Suppressor macrophage treated with lipopolysaccharide for 4 hours (primary cell): ENCODE measurements around the gene ABI3.
A peak's percentile ranks its signal among the peaks of the same experiment; 100 is the strongest.
"Not testable (repeated sequence)": the region's sequence is repeated elsewhere in the genome, so short reads cannot be mapped to it uniquely, and the experiment has no call there.

Experiments used
- DNase-seq: peaks from one replicate; pipeline ENCODE4 v3.0.0-alpha.2; 2020

ABI3 gene, protein sequence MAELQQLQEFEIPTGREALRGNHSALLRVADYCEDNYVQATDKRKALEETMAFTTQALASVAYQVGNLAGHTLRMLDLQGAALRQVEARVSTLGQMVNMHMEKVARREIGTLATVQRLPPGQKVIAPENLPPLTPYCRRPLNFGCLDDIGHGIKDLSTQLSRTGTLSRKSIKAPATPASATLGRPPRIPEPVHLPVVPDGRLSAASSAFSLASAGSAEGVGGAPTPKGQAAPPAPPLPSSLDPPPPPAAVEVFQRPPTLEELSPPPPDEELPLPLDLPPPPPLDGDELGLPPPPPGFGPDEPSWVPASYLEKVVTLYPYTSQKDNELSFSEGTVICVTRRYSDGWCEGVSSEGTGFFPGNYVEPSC

GRCh38 chr17:49210158-49211029 lies at the start of gene ABI3, which contains the start of gene GNGT2:
Gene ABI3 (plus strand): TSS chr17:49210707. CDS start chr17:49210725, 18 bp downstream.
Gene GNGT2 (minus strand): TSS chr17:49210574. CDS start chr17:49207422, 3,152 bp downstream.
- peak; percentile 81 for DNase-seq

DNA sequence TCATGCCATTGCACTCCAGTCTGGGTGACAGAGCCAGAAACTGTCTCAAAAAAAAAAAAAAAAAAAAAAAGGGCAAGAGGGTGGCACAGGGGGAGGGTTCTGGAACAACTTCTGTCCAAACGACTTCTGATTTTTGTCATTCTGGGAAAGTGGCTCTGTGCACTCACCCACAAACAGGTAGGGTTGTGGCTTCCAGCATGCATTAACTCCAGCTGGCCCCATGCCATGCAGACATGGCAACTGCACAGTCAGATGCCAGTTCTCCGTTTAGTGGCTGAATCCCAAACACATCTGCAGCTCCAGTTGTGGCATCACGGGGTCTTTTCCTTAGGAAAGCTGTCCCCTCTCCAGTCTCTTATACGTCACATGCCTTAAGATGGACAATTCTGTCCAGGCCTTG lies 47.6 kb upstream of the ABI3 start:
- no peak for DNase-seq

DNA sequence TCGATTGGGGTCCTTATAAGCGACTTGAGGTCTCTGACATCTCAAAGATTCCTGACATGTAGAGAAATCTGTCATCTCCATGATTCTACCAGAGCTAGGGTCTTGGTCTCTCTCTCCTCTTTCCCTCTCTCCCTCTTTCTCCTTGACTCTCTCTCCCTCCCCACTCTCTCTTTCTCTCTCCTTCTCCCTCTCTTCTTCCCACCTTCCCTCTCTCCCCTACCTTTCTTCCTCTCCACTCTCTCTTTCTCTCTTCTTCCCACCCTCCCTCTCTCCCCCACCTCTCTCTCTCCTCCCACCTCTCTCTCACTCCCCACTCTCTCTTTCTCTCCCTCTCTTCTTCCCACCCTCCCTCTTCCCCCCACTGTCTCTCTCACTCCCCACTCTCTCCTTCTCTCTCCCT lies 45.4 kb upstream of the ABI3 start:
- DNase-seq: no peak

GRCh38 chr17:49168706-49169105 lies 41.8 kb upstream of the ABI3 start:
- no peak for DNase-seq

- DNase-seq: no peak
These were observed 40.3 kb upstream of the ABI3 start for GRCh38 chr17:49170216-49170615.

DNA sequence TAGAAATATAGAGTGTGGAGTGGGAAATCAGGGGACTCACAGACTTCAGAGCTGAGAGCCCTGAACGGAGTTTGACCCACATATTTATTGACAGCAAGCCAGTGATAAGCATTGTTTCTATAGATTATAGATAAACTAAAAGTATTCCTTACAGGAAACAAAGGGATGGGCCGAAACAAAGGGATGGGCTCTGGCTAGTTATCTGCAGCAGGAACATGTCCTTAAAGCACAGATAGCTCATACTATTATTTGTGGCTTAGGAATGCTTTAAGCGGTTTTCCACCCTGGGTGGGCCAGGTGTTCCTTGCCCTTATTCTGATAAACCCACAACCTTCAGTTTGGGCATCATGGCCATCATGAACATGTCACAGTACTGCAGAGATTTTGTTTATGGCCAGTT lies 39.8 kb upstream of the ABI3 start:
- not testable (repeated sequence) for DNase-seq

GRCh38 chr17:49175978-49176377 lies 34.5 kb upstream of the ABI3 start:
- DNase-seq: not testable (repeated sequence)

- DNase-seq: peak; percentile 85
These were observed 30.2 kb upstream of the ABI3 start for GRCh38 chr17:49180303-49180702.

DNA sequence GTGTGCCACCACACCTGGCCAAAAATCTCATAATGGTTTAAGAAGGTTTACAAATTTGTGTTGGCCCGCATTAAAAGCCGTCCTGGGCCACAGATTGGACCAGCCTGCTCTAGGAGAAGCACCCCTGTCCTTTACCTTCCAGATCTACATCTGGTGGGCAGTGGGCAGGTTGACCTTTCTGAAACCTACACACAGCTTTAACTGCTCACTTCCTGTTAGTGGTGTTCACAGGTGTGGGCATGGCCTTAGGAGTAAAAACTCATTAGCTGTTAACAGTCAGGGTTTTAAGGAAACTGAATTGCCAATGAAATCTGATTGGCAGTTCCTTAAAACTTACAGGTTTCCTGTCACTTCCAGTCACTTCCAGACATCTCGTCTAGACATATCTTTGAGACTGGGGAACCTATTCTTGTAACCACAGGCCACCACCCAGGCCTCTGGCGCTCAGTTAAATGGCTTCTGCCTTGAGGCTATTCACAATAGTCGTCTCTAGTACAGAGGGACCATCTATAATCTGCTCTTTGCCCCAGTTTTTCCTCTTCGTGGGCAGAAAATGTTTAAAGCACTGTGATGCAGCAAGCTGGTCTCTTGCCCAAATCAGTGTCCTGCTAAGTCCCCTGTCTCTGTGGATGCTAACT lies 29.4 kb upstream of the ABI3 start:
- DNase-seq: no peak

GRCh38 chr17:49183341-49183740 lies 27.2 kb upstream of the ABI3 start:
- DNase-seq: no peak

- no peak for DNase-seq
These were observed 26.7 kb upstream of the ABI3 start for GRCh38 chr17:49183801-49184200.

DNA sequence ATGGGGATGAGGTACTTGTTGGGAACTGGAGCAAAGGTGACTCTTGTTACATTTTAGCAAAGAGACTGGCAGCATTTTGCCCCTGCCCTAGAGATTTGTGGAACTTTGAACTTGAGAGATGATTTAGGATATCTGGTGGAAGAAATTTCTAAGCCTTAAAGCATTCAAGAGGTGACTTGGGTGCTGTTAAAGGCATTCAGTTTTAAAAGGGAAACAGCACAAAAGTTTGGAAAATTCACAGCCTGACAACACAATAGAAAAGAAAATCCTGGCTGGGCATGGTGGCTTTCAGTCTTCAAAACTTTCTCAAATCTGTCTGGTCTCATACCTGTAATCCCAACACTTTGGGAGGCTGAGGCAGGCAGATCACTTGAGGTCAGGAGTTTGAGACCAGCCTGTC lies 26.0 kb upstream of the ABI3 start:
- not testable (repeated sequence) for DNase-seq

GRCh38 chr17:49185381-49185780 lies 25.1 kb upstream of the ABI3 start:
- DNase-seq: not testable (repeated sequence)

DNA sequence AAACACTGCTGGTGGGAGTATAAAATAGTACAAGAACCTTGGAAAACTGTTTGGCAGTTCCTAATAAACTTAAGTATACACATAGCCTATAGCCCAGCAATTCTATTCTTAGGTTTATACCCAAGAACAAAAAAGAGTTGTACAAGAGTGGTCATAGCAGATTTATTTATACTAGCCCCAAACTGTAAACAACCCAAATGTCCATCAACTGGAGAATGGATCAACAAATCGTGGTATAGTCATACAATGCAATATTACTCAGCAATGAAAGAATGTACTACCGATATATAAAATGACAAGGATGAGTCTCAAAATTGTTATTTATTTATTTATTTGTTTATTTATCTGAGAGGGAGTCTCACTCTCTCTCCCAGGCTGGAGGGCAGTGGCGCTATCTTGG lies 23.2 kb upstream of the ABI3 start:
- no peak for DNase-seq

GRCh38 chr17:49190932-49191331 lies 19.6 kb upstream of the ABI3 start:
- no peak for DNase-seq

DNA sequence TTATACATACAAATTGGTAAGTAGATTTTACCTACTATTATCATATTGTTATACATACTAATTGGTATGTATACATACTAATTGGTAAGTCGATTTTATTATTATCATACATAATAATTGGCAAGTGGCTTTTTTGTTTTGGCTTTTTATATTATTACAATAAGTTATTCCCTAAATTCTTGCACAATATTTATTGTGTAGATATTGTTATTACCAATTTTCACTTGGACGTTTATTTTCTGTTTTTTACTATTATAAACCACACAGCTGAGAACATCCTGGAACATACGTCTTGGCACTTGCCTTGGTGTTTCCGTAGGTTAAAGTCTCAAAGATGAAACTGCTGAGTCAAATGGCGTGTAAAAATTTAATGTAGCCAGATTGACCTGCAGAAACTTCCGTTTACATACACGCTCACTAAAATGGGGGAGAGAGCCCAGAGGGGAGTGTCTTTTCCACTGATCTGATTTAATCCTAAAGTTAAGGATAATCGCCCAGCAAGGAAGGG lies 19.0 kb upstream of the ABI3 start:
- no peak for DNase-seq

GRCh38 chr17:49191917-49192741 lies 18.4 kb upstream of the ABI3 start:
- peak; percentile 91 for DNase-seq

GRCh38 chr17:49193513-49194296 lies 16.8 kb upstream of the ABI3 start:
- peak; percentile 48 for DNase-seq

DNA sequence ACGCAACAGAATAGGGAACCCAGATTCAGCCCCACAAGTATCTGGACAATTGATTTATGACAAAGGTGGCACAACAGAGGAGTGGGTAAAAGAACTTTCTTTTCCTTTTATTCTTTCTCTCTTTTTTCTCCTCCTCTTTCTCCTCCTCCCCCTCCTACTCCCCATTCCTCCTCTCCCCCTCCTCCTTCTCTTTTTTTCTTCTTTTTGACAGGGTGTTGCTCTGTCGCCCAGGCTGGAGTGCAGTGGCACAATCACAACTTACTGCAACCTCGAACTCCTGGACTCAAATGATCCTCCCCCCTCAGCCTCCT lies 16.3 kb upstream of the ABI3 start:
- DNase-seq: no peak

DNA sequence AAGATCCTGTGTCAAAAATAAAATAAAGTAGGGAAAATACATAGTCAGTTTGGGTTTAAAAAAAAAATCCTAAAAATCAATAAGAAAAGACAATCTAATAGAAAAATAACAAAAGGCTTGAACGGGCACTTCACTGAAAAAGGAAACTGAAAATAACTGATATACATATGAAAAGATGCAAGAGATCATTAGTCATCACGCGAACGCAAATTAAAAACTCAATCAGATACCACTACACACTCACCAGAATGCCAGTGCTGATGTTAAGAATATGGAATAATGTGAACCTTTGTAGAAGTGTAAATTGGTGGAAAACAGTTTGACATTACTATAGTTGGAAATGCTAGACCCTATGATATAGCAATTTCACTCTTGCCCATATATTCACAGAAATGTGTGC lies 14.8 kb upstream of the ABI3 start:
- peak; percentile 52 for DNase-seq

GRCh38 chr17:49196520-49196919 lies 14.0 kb upstream of the ABI3 start:
- no peak for DNase-seq
